ENCODE data around the gene KLHDC10. TPM values are rescaled to one million over a fixed set of nuclear protein-coding genes. Genes with fewer than 3 reads are reported as not detected.
A peak's percentile ranks its signal among the peaks of the same experiment; 100 is the strongest.
"Not testable (repeated sequence)": the region's sequence is repeated elsewhere in the genome, so short reads cannot be mapped to it uniquely, and the experiment has no call there.

KLHDC10 gene, protein sequence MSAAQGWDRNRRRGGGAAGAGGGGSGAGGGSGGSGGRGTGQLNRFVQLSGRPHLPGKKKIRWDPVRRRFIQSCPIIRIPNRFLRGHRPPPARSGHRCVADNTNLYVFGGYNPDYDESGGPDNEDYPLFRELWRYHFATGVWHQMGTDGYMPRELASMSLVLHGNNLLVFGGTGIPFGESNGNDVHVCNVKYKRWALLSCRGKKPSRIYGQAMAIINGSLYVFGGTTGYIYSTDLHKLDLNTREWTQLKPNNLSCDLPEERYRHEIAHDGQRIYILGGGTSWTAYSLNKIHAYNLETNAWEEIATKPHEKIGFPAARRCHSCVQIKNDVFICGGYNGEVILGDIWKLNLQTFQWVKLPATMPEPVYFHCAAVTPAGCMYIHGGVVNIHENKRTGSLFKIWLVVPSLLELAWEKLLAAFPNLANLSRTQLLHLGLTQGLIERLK
- 15.0 and 17.8 TPM in 2 replicates for total RNA-seq (2014; rRNA removed; shearing (Covaris generic); ENCODE audit: low replicate concordance)

- in situ Hi-C loops (cut with HindIII; ENCODE audit: low pct_unique_long_range_greater_than_20kb, low sequenced_read_pairs) = no loop called here
- peak; percentile 99 for DNase-seq (ENCODE audit: low read depth)
Measured at GRCh38 chr7:130069978-130070860, at the start of gene KLHDC10. KLHDC10 (plus strand) TSS chr7:130070534; CDS start chr7:130070644, 110 bp downstream.

GRCh38 chr7:130021105-130021834 lies 49.1 kb upstream of the KLHDC10 start:
- in situ Hi-C loops (cut with HindIII; ENCODE audit: low pct_unique_long_range_greater_than_20kb, low sequenced_read_pairs) = no loop called here
- no peak for DNase-seq (ENCODE audit: low read depth)

DNA sequence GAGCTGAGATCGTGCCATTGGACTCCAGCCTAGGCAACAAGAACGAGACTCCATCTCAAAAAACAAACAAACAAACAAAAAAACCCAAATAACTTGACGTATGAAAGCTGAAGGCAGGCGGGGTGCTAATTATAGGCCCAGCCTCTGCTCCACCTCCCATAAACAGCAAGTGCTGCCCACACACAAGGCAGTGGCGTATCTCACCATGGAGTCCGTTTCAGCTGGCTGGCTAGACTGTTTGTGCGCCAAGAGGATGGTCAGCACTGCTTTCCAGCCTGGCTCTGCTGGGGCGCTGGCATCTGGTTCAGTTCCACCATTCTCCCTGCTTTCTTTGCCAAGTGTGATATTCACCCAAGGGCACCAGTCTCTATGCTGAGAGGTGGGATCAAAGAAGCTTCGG lies 48.2 kb upstream of the KLHDC10 start:
- in situ Hi-C loops (cut with HindIII; ENCODE audit: low pct_unique_long_range_greater_than_20kb, low sequenced_read_pairs) = no loop called here
- no peak for DNase-seq (ENCODE audit: low read depth)

- in situ Hi-C loops (cut with HindIII; ENCODE audit: low pct_unique_long_range_greater_than_20kb, low sequenced_read_pairs) = no loop called here
- no peak for DNase-seq (ENCODE audit: low read depth)
Measured at GRCh38 chr7:130022623-130023175, 47.6 kb upstream of the KLHDC10 start.

DNA sequence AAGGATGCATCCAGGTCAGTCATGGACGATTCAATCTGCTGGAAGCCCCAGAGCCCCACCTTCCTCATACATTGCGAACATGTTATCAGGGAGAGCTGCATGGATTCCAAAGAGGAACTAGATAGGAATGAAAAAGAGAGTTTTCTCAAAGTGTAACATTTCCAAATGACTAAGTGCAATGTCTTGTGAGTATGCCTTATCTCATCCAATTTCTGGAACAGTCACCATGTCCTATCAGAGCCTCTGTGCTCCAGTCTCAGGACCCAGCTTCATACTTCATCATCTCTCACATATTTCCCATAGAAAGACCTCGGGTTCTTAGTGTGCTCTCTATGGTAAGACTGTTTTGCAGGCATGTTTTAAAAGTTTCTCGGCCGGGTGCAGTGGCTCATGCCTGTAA lies 45.9 kb upstream of the KLHDC10 start:
- DNase-seq (ENCODE audit: low read depth) = no peak
- in situ Hi-C loops (cut with HindIII; ENCODE audit: low pct_unique_long_range_greater_than_20kb, low sequenced_read_pairs) = no loop called here

GRCh38 chr7:130032698-130033097 lies 37.6 kb upstream of the KLHDC10 start:
- no peak for DNase-seq (ENCODE audit: low read depth)
- in situ Hi-C loops (cut with HindIII; ENCODE audit: low pct_unique_long_range_greater_than_20kb, low sequenced_read_pairs) = no loop called here

- no peak for DNase-seq (ENCODE audit: low read depth)
- in situ Hi-C loops (cut with HindIII; ENCODE audit: low pct_unique_long_range_greater_than_20kb, low sequenced_read_pairs) = no loop called here
Measured at GRCh38 chr7:130037703-130038102, 32.6 kb upstream of the KLHDC10 start.

DNA sequence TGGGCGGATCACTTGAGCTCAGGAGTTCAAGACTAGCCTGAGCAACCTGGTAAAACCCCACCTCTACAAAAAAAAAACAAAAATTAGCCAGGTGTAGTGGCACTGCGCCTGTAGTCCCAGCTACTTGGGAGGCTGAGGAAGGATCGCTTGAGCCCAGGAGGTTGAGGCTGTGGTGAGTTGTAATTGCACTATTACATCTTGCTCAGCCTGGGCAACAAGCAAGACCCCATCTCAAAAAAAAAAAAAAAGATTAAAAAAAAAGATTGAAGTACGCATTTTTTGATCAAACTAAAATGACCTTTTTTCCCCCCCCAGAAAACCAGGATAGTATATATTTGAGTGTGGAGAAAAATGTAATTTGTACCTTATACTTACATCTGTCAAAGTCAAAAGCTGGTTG lies 29.8 kb upstream of the KLHDC10 start:
- in situ Hi-C loops (cut with HindIII; ENCODE audit: low pct_unique_long_range_greater_than_20kb, low sequenced_read_pairs) = no loop called here

GRCh38 chr7:130047831-130048230 lies 22.5 kb upstream of the KLHDC10 start:
- in situ Hi-C loops (cut with HindIII; ENCODE audit: low pct_unique_long_range_greater_than_20kb, low sequenced_read_pairs) = no loop called here
- peak; percentile 27 for DNase-seq (ENCODE audit: low read depth)

More for the DNA sequence above, 29.8 kb upstream of the KLHDC10 start:
- no peak for DNase-seq (ENCODE audit: low read depth)

DNA sequence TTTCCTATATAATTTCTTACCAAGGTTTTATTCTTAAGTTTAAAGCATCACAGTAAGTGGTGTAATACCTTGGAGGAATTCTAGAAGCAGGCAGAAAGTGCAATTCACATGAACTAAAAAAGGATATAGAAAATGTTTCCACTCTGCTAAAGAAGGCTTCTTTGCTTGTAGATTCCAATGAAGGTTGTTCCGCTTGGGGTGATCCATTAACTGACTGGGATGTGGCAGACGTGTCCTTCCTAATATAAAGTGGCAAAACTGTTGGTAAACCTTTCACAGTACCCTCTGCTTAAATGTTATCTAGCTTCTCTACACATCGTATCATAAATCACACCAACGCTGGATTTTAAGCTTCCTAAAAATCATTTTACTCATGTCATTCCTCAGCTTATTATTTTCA lies 21.4 kb upstream of the KLHDC10 start:
- peak; percentile 58 for DNase-seq (ENCODE audit: low read depth)
- in situ Hi-C loops (cut with HindIII; ENCODE audit: low pct_unique_long_range_greater_than_20kb, low sequenced_read_pairs) = no loop called here

- DNase-seq (ENCODE audit: low read depth); in situ Hi-C loops (cut with HindIII; ENCODE audit: low pct_unique_long_range_greater_than_20kb, low sequenced_read_pairs): not testable (repeated sequence)
Measured at GRCh38 chr7:130052250-130052649, 18.1 kb upstream of the KLHDC10 start.

GRCh38 chr7:130055198-130055597 lies 15.1 kb upstream of the KLHDC10 start:
- DNase-seq (ENCODE audit: low read depth); in situ Hi-C loops (cut with HindIII; ENCODE audit: low pct_unique_long_range_greater_than_20kb, low sequenced_read_pairs): not testable (repeated sequence)

DNA sequence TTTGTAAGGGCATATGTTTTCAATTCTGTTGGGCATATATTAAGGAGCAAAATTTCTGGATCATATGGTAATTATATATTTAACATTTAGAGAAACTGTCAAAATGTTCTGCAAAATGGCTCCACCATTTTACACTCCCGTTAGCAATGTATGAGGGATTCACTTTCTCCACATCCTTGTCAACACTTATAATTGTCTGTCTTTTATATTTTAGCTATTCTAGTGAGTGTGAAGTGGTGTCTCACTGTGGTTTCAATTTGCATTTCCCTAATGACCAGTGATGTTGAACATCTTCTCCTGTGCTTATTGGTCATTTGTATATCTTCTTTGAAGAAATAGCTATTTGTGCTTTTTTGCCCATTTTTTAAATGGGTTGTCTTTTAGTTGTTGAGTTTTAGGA lies 8.1 kb upstream of the KLHDC10 start:
- DNase-seq (ENCODE audit: low read depth) = no peak
- in situ Hi-C loops (cut with HindIII; ENCODE audit: low pct_unique_long_range_greater_than_20kb, low sequenced_read_pairs) = no loop called here

DNA sequence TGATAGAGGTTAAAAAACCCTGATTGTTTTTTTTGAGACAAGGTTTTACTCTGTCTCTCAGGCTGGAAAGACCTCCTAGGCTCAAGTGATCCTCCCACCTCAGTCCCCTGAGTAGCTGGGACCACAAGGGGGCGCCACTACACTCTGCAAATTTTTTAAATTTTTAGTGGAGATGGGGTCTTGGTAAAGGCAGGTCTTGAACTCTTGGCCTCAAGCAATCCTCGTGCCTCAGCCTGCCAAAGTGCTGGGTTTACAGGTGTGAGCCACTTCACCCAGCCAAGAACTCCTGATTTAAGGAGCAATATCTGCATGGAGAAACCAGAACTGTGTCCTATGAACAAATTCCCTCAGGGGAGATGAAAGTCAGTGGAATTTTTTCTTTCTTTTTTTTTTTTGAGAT lies 7.3 kb upstream of the KLHDC10 start:
- in situ Hi-C loops (cut with HindIII; ENCODE audit: low pct_unique_long_range_greater_than_20kb, low sequenced_read_pairs) = no loop called here
- no peak for DNase-seq (ENCODE audit: low read depth)

- in situ Hi-C loops (cut with HindIII; ENCODE audit: low pct_unique_long_range_greater_than_20kb, low sequenced_read_pairs) = not testable (repeated sequence)
Measured at GRCh38 chr7:130064580-130064926, 5.8 kb upstream of the KLHDC10 start.

GRCh38 chr7:130065500-130066152 lies 4.7 kb upstream of the KLHDC10 start:
- no peak for DNase-seq (ENCODE audit: low read depth)
- in situ Hi-C loops (cut with HindIII; ENCODE audit: low pct_unique_long_range_greater_than_20kb, low sequenced_read_pairs) = no loop called here

More at GRCh38 chr7:130064580-130064926, 5.8 kb upstream of the KLHDC10 start:
- not testable (repeated sequence) for DNase-seq (ENCODE audit: low read depth)

DNA sequence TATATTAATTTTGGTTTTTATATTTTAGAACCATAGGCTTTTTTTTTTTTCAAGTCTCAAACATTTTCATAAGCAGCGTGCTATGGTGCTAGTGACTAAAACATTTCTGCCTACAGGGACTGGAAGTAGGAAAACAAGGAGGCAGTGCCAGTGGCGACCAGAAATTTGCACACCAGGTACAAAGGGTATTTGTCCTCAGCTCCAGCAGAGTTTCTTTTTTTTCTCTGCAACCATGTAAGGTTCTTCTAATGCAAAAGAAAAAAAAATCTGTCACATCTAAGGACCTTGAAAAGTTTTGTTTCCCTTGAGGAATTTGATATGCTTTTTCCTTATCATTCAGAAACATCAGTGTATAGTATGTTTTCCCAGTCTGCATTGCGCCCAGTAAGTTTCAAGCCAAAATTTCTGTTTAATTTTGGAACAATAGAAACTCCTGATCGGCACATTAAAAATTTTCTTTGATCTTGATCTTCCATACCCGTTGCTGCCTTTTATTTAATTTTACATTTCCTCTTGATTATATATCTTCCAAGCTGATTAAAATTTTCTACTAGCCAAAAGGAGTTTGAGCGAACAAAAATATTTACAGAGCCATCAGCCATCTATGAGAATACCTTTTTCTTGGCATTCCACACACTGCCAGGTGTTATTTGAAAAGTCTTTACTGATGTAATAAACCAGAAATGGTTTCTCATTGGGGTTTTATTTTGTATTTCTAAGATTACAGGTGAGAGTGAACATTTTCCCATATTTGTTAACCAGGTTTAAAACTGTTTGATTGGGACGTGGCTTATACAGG lies 956 bp upstream of the KLHDC10 start:
- in situ Hi-C loops (cut with HindIII; ENCODE audit: low pct_unique_long_range_greater_than_20kb, low sequenced_read_pairs) = no loop called here
- no peak for DNase-seq (ENCODE audit: low read depth)
